HG02571 (cell line): Measurements from ENCODE around the gene FAM89A.
"Not testable (repeated sequence)": the region's sequence is repeated elsewhere in the genome, so short reads cannot be mapped to it uniquely, and the experiment has no call there.

ENCODE experiments used
- ATAC-seq: cut with Tn5 transposase; IDR thresholded peaks from one replicate; pipeline ENCODE4 v1.9.1; 2021; ENCODE audit warnings: mild to moderate bottlenecking, moderate library complexity; ENCODE audit not compliant: unreplicated experiment

Gene FAM89A

GRCh38 chr1:231057410-231057809, 17.4 kb upstream of the FAM89A start:
- no peak for ATAC-seq

GRCh38 chr1:231055271-231055670, 15.2 kb upstream of the FAM89A start:
- no peak for ATAC-seq

GRCh38 chr1:231053493-231054162, 13.6 kb upstream of the FAM89A start:
- ATAC-seq = peak; percentile 59

GRCh38 chr1:231052777-231053176, 12.7 kb upstream of the FAM89A start:
- ATAC-seq = no peak

GRCh38 chr1:231050932-231051331, 10.9 kb upstream of the FAM89A start:
- not testable (repeated sequence) for ATAC-seq

GRCh38 chr1:231050395-231050794, 10.3 kb upstream of the FAM89A start:
- ATAC-seq = no peak

- no peak for ATAC-seq
Measured at GRCh38 chr1:231049121-231049979, 9.3 kb upstream of the FAM89A start.

- ATAC-seq = not testable (repeated sequence)
Measured at GRCh38 chr1:231048419-231048818, 8.4 kb upstream of the FAM89A start.

GRCh38 chr1:231047529-231047928, 7.5 kb upstream of the FAM89A start:
- not testable (repeated sequence) for ATAC-seq

GRCh38 chr1:231046730-231047395, 6.8 kb upstream of the FAM89A start:
- ATAC-seq = no peak

GRCh38 chr1:231045921-231046729, 6.1 kb upstream of the FAM89A start:
- not testable (repeated sequence) for ATAC-seq

GRCh38 chr1:231045286-231045685, 5.2 kb upstream of the FAM89A start:
- ATAC-seq = no peak

GRCh38 chr1:231044588-231044987, 4.5 kb upstream of the FAM89A start:
- ATAC-seq = no peak

- ATAC-seq = no peak
Measured at GRCh38 chr1:231041719-231042261, 1.7 kb upstream of the FAM89A start.

- ATAC-seq = no peak
Measured at GRCh38 chr1:231040800-231041718, 1.0 kb upstream of the FAM89A start.

GRCh38 chr1:231039161-231040018, 664 bp downstream of the FAM89A start:
- peak; percentile 44 for ATAC-seq

GRCh38 chr1:231037585-231038517, 2.2 kb downstream of the FAM89A start:
- no peak for ATAC-seq
